ENCODE data around the gene MACC1.

MACC1 gene

DNA sequence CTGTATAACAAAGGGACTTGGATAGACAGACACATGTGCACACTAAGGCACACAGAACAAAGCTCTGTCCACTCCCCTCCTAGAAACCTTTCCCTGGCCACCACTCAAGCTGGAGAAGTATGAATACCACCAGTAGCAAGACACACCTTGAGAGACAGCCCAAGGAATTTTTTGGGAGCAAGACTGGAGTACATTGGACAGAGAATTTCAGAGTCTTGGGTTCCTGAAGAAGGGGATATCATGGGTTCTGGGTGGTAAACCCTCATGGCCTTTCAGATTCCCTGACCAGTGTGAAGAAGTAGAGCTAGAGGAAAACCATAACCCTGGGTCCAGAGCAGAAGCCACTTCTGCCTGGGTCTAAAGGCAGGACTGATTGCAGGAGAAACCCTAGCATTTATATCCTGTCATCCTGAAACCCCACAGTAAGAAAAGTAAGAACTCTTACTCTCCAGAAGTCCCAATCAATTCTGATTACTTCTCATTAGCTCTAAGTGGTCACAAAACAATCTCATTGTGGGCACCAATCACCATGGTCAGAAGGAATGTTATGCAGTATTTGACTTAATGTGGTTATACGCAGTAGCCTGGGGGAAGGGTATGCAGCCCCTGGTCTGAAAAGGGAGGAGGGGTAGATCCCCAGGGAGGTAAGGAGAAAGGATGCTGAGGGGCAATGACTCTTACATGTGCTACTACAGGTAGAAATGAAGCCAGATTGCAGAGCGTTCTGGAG lies 20.4 kb upstream of the MACC1 start:
- DNase-seq = no peak
- peak overlapping the region; percentile 98 for H3K27ac Mint-ChIP-seq
- peak overlapping the region; percentile 22 to 26 for H3K4me3 Mint-ChIP-seq
- peaks cover 1 to 6% of the 10 kb centered on the region in 2 donors for H3K36me3 Mint-ChIP-seq
- ATAC-seq (replicated peaks) = no peak
- H3K4me1 Mint-ChIP-seq = peaks cover 52 to 87% of the 10 kb centered on the region in 2 donors
- H3K9me3 Mint-ChIP-seq = peaks cover 0 to 5% of the 10 kb centered on the region in 2 donors
- no peaks in the 10 kb centered on the region for H3K27me3 Mint-ChIP-seq

DNA sequence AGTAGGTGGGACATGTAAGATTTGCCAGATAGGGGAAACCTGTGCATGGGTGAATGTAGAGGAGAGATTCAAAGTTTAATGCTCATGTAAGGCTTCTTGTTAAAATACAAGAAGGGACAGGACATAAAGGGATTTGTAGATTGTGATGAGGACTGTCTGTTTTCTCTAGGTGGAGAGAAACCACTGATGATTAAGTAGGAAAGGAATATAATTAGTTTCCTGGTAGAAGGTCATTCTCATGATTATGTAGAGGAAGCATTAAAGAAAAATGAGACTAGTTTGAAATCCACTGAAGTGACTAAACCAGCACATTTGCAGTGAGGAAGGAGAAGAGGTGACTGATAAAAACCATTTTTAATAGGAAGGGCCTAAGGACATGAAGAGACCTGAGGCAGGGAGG lies 19.6 kb upstream of the MACC1 start:
- no peak for DNase-seq
- Mint-ChIP-seq H3K27me3 (no peaks in the 10 kb centered on the region), H3K27ac (peak overlapping the region; percentile 43)

DNA sequence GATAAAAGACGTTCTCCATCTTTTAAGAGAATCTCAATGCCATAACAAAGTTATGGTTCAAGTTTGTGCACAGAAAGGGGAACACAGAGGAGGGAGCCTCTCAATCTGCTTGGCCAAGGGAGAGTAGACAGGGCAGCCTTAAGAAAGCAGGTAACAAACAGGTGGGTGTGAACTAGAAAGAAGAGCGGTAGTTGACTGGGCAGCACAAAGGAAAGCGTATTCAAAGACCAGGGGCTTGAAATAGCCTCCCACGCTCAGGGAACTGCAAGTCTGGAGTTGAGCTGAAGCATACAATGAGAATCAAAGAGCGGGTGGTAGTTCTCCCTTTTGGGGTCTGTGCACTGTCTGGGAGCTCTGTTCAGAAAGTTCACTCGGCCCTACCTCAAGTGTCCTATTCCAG lies 18.9 kb upstream of the MACC1 start:
- ATAC-seq (replicated peaks) (no peak), DNase-seq (no peak)
- Mint-ChIP-seq H3K4me1 (peaks cover 44 to 76% of the 10 kb centered on the region in 2 donors), H3K4me3 (no peak overlapping the region), H3K36me3 (peaks cover 1 to 6% of the 10 kb centered on the region in 2 donors), H3K9me3 (peaks cover 0 to 4% of the 10 kb centered on the region in 2 donors), H3K27ac (peak overlapping the region; percentile 15), H3K27me3 (no peaks in the 10 kb centered on the region)

More for the DNA sequence above, 19.6 kb upstream of the MACC1 start:
- no peak overlapping the region for H3K4me3 Mint-ChIP-seq
- H3K4me1 Mint-ChIP-seq = peaks cover 50 to 84% of the 10 kb centered on the region in 2 donors
- H3K9me3 Mint-ChIP-seq = peaks cover 0 to 6% of the 10 kb centered on the region in 2 donors
- H3K36me3 Mint-ChIP-seq = peaks cover 1 to 6% of the 10 kb centered on the region in 2 donors
- ATAC-seq (replicated peaks) = no peak

DNA sequence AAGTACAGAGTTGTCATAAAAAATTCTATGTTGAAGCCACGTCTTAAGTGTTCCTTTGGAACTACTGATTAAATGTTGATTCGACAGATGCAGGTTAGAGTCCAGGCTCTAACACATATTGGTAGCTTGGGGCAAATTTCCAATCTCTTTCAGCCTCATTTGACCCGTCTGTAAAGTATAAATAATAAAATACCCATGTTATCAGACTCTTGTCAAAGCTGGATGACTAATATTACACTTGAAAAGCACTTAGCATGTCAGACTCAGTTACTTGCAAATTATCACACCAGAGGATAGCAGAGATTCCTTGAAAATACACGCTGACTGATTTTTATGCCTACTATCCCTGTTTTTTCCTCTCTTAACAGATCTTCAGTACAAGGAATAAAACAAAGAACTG lies 18.1 kb upstream of the MACC1 start:
- H3K4me3 Mint-ChIP-seq = no peak overlapping the region
- ATAC-seq (replicated peaks) = no peak
- H3K4me1 Mint-ChIP-seq = peaks cover 40 to 69% of the 10 kb centered on the region in 2 donors
- peaks cover 0 to 4% of the 10 kb centered on the region in 2 donors for H3K9me3 Mint-ChIP-seq
- no peaks in the 10 kb centered on the region for H3K27me3 Mint-ChIP-seq
- no peak for DNase-seq
- no peak overlapping the region for H3K27ac Mint-ChIP-seq
- H3K36me3 Mint-ChIP-seq = peaks cover 1 to 6% of the 10 kb centered on the region in 2 donors

DNA sequence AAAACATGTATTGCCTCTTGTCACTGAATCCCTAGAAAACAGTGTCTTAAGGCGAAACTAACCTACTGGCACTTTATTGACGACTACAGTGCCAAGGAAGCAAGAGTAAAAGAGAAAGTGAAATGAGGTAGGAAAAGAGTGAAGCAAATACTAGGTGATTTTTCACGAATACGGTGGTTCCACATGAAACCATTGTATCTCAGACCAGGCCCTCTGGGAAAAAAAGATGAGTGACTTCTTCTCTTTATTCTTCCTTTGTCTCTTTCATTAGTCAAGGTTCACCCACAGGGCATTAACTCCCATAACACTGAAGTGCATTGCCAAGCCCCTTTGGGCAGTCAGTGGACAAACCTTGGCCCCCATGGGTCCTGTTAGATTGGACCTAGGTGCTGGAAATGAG lies 16.2 kb upstream of the MACC1 start:
- DNase-seq (no peak), ATAC-seq (replicated peaks) (peak; percentile 64 to 70)
- peaks cover 29 to 58% of the 10 kb centered on the region in 2 donors for H3K4me1 Mint-ChIP-seq
- H3K27me3 Mint-ChIP-seq = no peaks in the 10 kb centered on the region
- H3K9me3 Mint-ChIP-seq = peaks cover 0 to 3% of the 10 kb centered on the region in 2 donors
- H3K27ac Mint-ChIP-seq = no peak overlapping the region
- no peak overlapping the region for H3K4me3 Mint-ChIP-seq
- peaks cover 0 to 3% of the 10 kb centered on the region in 2 donors for H3K36me3 Mint-ChIP-seq

DNA sequence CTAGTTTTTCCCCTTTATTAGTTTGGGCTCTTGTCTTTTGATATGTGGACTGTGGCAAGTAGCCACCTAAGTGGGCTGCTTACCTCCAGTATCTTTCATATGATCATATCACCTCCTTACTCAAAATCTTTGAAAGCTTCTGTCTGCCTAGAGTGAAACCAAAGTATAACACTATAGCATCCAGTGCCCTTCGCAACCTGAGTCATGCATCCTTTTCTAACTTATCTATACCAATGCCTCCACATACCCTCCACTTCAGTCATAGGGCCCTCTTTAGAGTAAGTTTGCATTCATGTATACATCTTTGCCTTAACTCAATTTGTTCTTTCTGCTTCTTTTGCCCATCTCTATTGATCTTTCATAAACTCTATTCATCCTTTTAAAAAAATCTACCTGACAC lies 15.7 kb upstream of the MACC1 start:
- no peak overlapping the region for H3K4me3 Mint-ChIP-seq

DNA sequence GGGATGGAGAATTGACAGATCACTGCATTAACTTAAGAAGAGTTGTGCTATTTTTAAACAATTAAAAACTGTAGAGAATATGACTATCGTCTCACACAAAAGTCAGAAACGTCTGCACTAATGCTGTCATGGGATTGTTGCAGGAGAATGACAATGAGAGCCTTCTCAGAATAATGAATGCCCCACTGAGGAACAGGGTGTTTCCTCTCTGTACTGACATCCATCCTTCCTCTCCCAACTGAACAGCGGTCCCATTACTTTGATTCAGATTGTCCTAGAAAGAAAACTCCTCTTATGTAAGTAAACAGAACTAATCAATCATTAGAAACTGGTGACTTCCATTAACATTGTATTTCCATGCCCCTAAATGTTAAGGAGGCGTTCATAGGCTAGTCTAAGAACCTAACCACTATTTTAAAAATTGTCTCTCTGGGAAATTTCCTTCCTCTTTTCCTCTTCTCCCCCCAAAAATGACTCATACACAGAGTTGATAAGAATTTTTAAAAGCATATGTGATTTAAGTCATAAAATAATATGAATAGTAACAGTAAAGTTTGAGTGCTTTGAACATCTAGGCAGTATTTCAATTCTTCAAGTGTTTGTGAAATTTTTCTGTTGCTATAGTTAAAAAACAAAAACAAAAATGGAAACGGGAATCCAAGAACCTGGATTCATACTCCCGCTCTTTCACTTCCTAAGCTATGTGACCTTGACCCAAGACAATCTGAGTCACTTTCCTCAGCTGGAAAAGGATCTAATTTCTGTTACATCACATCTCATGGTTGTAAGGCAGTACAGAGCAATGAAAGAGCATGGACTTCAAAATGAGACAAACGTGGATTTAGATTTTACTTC lies 12.7 kb upstream of the MACC1 start:
- H3K27me3 Mint-ChIP-seq = no peaks in the 10 kb centered on the region
- peaks cover 0 to 3% of the 10 kb centered on the region in 2 donors for H3K9me3 Mint-ChIP-seq
- ATAC-seq (replicated peaks) (no peak), DNase-seq (no peak)
- H3K36me3 Mint-ChIP-seq = no peaks in the 10 kb centered on the region
- no peak overlapping the region for H3K4me3 Mint-ChIP-seq
- peaks cover 9 to 33% of the 10 kb centered on the region in 2 donors for H3K4me1 Mint-ChIP-seq
- H3K27ac Mint-ChIP-seq = no peak overlapping the region

More for the DNA sequence above, 15.7 kb upstream of the MACC1 start:
- H3K9me3 Mint-ChIP-seq = peaks cover 0 to 3% of the 10 kb centered on the region in 2 donors
- H3K36me3 Mint-ChIP-seq = peaks cover 0 to 3% of the 10 kb centered on the region in 2 donors
- ATAC-seq (replicated peaks) = peak in 1 of 2 donors; percentile 26
- DNase-seq = no peak
- no peak overlapping the region for H3K27ac Mint-ChIP-seq
- no peaks in the 10 kb centered on the region for H3K27me3 Mint-ChIP-seq
- H3K4me1 Mint-ChIP-seq = peaks cover 24 to 53% of the 10 kb centered on the region in 2 donors

DNA sequence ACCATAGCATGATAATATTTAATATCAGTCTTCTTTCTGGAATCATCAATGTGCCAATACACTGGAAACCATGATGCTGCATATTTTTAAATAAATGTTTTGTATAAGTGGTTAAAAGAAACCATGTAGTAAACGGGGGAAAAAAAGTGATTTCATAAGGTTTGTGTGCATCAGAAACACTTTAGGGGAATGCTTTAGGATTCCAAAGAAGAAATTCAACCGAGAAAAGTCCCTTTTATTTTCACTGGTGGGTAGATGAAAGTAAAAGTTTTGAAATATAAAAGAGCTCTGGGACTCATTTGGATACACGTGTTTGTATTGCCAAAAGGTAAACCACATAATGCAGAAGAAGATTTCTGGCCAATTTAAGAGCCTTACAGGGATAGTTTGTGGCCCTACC lies 11.9 kb upstream of the MACC1 start:
- no peaks in the 10 kb centered on the region for H3K36me3 Mint-ChIP-seq
- H3K27me3 Mint-ChIP-seq = no peaks in the 10 kb centered on the region
- ATAC-seq (replicated peaks) (no peak), DNase-seq (no peak)
- H3K27ac Mint-ChIP-seq = no peak overlapping the region
- H3K4me3 Mint-ChIP-seq = no peak overlapping the region
- H3K9me3 Mint-ChIP-seq = peaks cover 0 to 3% of the 10 kb centered on the region in 2 donors
- H3K4me1 Mint-ChIP-seq = peaks cover 9 to 27% of the 10 kb centered on the region in 2 donors

DNA sequence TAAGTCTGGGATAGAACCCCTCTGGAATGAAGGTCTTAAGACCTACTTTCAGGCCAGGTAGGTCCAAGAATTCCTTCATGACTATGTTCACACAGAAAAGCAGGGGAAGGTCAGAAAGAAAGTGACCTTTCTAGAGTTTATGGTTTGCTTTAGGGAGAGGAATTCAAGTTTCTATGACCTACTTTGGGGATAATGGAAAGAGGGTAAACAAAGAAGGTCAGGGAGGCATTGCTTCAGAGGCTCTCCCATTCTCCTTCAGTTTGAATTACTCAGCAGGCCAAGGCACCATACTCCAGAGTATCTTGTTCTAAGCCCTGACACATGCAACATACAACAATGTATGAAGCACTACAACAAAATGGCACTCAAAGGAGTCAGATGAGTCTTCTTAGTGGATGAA lies 11.5 kb upstream of the MACC1 start:
- Mint-ChIP-seq H3K27ac (no peak overlapping the region), H3K4me3 (no peak overlapping the region), H3K4me1 (peaks cover 9 to 23% of the 10 kb centered on the region in 2 donors), H3K27me3 (no peaks in the 10 kb centered on the region), H3K9me3 (peaks cover 0 to 3% of the 10 kb centered on the region in 2 donors), H3K36me3 (no peaks in the 10 kb centered on the region)
- DNase-seq = no peak
- ATAC-seq (replicated peaks) = no peak

DNA sequence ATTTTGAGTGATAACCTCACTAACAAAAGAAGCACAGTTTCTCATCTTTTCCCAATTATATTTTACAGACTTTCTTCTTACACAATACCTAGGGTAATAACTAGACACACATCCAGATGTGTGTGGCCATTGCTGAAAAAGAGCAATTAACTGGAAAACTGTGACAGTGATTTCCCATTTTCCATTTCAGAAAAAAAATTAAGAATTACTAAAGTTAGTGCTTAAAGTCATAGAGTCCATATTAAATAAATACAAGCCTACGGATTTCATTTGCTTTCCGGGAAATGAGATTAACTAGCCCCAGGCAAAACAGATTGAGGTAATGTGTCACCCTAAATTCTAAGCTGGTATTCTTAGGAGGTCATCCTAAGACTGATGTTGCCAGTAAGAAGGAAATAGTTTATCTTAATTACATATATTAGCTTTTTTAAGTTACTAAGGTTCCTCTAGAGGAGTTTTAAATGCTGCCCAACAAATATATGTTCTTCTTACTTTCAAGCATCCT lies 10.2 kb upstream of the MACC1 start:
- H3K4me3 Mint-ChIP-seq = no peak overlapping the region
- ATAC-seq (replicated peaks) = no peak
- no peaks in the 10 kb centered on the region for H3K27me3 Mint-ChIP-seq
- peaks cover 0 to 1% of the 10 kb centered on the region in 2 donors for H3K9me3 Mint-ChIP-seq
- no peak overlapping the region for H3K27ac Mint-ChIP-seq
- DNase-seq = no peak
- H3K4me1 Mint-ChIP-seq = peaks cover 9 to 11% of the 10 kb centered on the region in 2 donors
- no peaks in the 10 kb centered on the region for H3K36me3 Mint-ChIP-seq

DNA sequence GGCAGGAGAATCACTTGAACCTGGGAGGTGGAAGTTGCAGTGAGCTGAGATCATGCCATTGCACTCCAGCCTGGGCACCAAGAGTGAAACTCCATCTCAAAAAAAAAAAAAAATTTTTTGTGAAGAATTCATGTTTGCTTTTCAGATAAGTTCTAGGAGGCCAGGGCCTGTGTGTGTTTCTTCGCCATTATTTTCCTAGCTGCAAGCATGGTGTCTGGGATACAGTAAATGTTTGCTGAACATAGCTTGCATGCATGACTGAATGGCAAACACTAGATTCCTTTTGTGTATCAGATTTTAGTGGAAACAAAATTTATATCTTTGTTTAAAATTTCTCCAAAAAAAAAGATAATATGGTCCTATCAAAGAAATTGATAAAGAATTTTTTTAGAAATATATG lies 9.7 kb upstream of the MACC1 start:
- no peaks in the 10 kb centered on the region for H3K27me3 Mint-ChIP-seq
- no peak overlapping the region for H3K27ac Mint-ChIP-seq

DNA sequence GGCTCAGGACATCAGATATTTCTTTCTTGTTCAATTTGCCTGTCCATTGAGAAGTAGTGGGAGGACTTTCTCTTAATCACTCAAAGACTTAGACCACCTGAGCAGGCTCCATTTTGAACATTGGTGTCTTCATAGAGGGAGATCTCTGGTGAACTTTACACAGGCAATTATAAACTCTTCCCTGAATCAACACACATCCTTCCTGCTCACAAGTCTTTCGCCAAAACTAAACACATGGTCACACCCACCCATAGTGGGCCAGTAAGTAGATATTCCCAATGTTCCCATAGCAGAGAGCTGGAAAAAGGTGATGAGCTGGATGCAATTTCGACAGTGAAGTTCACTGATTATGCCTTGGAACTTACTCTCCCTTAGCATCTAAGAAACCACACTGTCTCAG lies 8.2 kb upstream of the MACC1 start:
- H3K27me3 Mint-ChIP-seq = no peaks in the 10 kb centered on the region
- no peak overlapping the region for H3K27ac Mint-ChIP-seq
- peaks cover 0 to 1% of the 10 kb centered on the region in 2 donors for H3K9me3 Mint-ChIP-seq
- ATAC-seq (replicated peaks) (no peak), DNase-seq (no peak)
- no peaks in the 10 kb centered on the region for H3K36me3 Mint-ChIP-seq
- H3K4me3 Mint-ChIP-seq = no peak overlapping the region
- H3K4me1 Mint-ChIP-seq = peaks cover 14 to 21% of the 10 kb centered on the region in 2 donors

More for the DNA sequence above, 9.7 kb upstream of the MACC1 start:
- H3K4me3 Mint-ChIP-seq = no peak overlapping the region
- no peaks in the 10 kb centered on the region for H3K36me3 Mint-ChIP-seq
- ATAC-seq (replicated peaks) (no peak), DNase-seq (no peak)
- H3K9me3 Mint-ChIP-seq = peaks cover 0 to 1% of the 10 kb centered on the region in 2 donors
- H3K4me1 Mint-ChIP-seq = peaks cover 9 to 11% of the 10 kb centered on the region in 2 donors

DNA sequence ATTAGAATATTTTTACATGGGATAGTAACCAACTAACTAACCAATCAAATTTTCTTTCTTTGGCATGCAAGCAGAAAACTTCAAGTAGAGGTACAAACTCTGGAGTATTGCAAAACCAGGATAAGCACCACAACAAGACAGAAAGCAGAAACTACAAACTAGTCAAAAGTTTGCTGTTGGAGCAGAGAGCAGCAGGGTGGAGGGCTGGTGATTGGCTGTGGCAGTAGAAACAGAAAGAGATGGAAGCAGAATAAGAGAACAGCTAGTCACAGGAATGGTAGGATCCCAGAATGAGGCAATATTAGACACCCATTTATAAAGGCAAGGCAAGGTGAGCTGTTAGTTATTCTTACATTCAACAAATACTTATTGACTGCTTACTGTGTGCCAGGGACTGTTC lies 6.8 kb upstream of the MACC1 start:
- peaks cover 4 to 5% of the 10 kb centered on the region in 2 donors for H3K9me3 Mint-ChIP-seq
- ATAC-seq (replicated peaks) (no peak), DNase-seq (no peak)
- H3K4me3 Mint-ChIP-seq = no peak overlapping the region
- H3K36me3 Mint-ChIP-seq = peaks cover 2 to 3% of the 10 kb centered on the region in 2 donors
- H3K27me3 Mint-ChIP-seq = no peaks in the 10 kb centered on the region
- peaks cover 27 to 29% of the 10 kb centered on the region in 2 donors for H3K4me1 Mint-ChIP-seq
- peak overlapping the region; percentile 27 for H3K27ac Mint-ChIP-seq

DNA sequence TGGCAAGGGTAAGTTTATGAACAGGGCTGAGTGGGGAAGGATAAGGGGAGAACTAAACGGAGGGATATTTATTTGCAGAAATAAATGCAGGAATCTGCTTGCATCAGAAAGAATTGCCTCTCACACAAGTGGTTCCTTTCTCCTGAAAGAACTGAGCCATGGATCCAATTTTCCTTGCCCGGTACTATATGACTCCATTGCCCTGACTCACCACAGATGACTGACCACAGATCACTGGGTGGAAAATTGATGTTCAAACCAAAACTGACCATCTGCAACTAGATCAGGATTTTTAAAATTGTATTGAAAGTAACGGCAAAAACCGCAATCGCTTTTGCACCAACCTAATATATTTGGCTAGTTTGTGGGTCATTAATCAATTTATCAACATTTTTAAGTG lies 6.2 kb upstream of the MACC1 start:
- peaks cover 4 to 5% of the 10 kb centered on the region in 2 donors for H3K9me3 Mint-ChIP-seq
- H3K27me3 Mint-ChIP-seq = no peaks in the 10 kb centered on the region
- ATAC-seq (replicated peaks) = no peak
- peaks cover 34 to 36% of the 10 kb centered on the region in 2 donors for H3K4me1 Mint-ChIP-seq
- DNase-seq = no peak
- peaks cover 2 to 3% of the 10 kb centered on the region in 2 donors for H3K36me3 Mint-ChIP-seq
- H3K4me3 Mint-ChIP-seq = no peak overlapping the region
- no peak overlapping the region for H3K27ac Mint-ChIP-seq
